GM21825 (cell line): ENCODE measurements around the gene STRA6.

ENCODE experiments used
- ATAC-seq: cut with Tn5 transposase; IDR thresholded peaks from one replicate; pipeline ENCODE4 v1.9.1; 2021; ENCODE audit warnings: mild to moderate bottlenecking, moderate library complexity; ENCODE audit not compliant: unreplicated experiment

STRA6 gene

GRCh38 chr15:74208496-74208895 lies 5.9 kb upstream of the STRA6 start:
- no peak for ATAC-seq

- ATAC-seq, result no peak
Observed at GRCh38 chr15:74207652-74208440, 5.3 kb upstream of the STRA6 start.

- no peak for ATAC-seq
Observed at GRCh38 chr15:74206801-74207281, 4.3 kb upstream of the STRA6 start.

- no peak for ATAC-seq
Observed at GRCh38 chr15:74205582-74205947, 3.0 kb upstream of the STRA6 start.

- ATAC-seq, result no peak
Observed at GRCh38 chr15:74203914-74204431, 1.4 kb upstream of the STRA6 start.

- ATAC-seq, result no peak
Observed at GRCh38 chr15:74201710-74202420, 722 bp downstream of the STRA6 start.

GRCh38 chr15:74200871-74201419 lies 1.6 kb downstream of the STRA6 start:
- ATAC-seq, result no peak

- ATAC-seq, result no peak
Observed at GRCh38 chr15:74200412-74200815, 2.2 kb downstream of the STRA6 start.

- ATAC-seq, result no peak
Observed at GRCh38 chr15:74199297-74199652, 3.3 kb downstream of the STRA6 start.

GRCh38 chr15:74197176-74197965 lies 5.2 kb downstream of the STRA6 start:
- no peak for ATAC-seq

- no peak for ATAC-seq
Observed at GRCh38 chr15:74196175-74196574, 6.4 kb downstream of the STRA6 start.

GRCh38 chr15:74194572-74195559 lies 7.7 kb downstream of the STRA6 start:
- no peak for ATAC-seq

GRCh38 chr15:74193905-74194304 lies 8.7 kb downstream of the STRA6 start:
- ATAC-seq, result no peak

GRCh38 chr15:74193299-74193718 lies 9.3 kb downstream of the STRA6 start:
- no peak for ATAC-seq

GRCh38 chr15:74192751-74193150 lies 9.8 kb downstream of the STRA6 start:
- ATAC-seq, result no peak

GRCh38 chr15:74191798-74192197 lies 10.8 kb downstream of the STRA6 start:
- ATAC-seq, result no peak

GRCh38 chr15:74188216-74188615 lies 14.4 kb downstream of the STRA6 start:
- no peak for ATAC-seq

- no peak for ATAC-seq
Observed at GRCh38 chr15:74185710-74186348, 16.8 kb downstream of the STRA6 start.

GRCh38 chr15:74184582-74185091 lies 17.9 kb downstream of the STRA6 start:
- no peak for ATAC-seq
